GM06990 (cell line): ENCODE data around the gene UBIAD1.

ENCODE experiments used
- DNase-seq: peaks from one replicate; pipeline ENCODE4 v3.0.0-alpha.2; 2011; ENCODE audit not compliant: insufficient read length; ENCODE audit errors: extremely low read depth
- H3K27me3 ChIP-seq: replicated peaks from 2 replicates; pipeline ENCODE4 v1.6.0; 2011; ENCODE audit warnings: low read length; ENCODE audit not compliant: control insufficient read depth, insufficient read depth
- H3K36me3 ChIP-seq: 2 replicates; pipeline ENCODE4 v1.5.1; 2011; ENCODE audit warnings: low read length; ENCODE audit not compliant: control insufficient read depth, insufficient read depth
- H3K4me3 ChIP-seq: replicated peaks from 2 replicates; pipeline ENCODE4 v1.5.1; 2011; ENCODE audit warnings: low read depth, mild to moderate bottlenecking, control low read depth, low read length
- TF ChIP-seq, protein P1 (sequence below): IDR thresholded peaks from 2 replicates; pipeline ENCODE4 v1.5.1; 2011; ENCODE audit warnings: low read length, control low read depth, mild to moderate bottlenecking, inconsistent platforms; ENCODE audit not compliant: insufficient read depth, poor library complexity, severe bottlenecking

UBIAD1 gene

DNA sequence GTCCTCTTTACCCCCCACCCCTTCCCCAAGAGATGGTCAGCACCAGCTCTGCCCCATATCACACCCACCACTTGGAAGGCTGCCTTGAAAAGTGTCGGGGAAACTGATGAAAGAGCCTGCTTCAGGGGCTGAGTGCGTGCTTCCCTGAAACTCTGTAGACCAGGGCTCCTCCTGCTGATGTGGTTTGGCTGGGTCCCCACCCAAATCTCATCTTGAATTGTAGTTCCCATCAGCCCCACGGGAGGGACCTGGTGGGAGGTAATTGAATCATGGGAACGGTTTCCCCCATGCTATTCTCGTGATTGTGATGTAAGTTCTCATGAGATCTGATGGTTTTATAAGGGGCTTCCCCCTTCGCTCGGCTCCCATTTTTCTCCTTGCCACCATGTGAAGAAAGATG lies 36.4 kb downstream of the UBIAD1 start:
- DNase-seq: no peak
- Histone ChIP-seq H3K36me3 (no peaks in the 10 kb centered on the region), H3K27me3 (peaks cover 1% of the 10 kb centered on the region; the same call in 1 of the 2 replicates), H3K4me3 (no peak overlapping the region)
- TF ChIP-seq, protein P1, sequence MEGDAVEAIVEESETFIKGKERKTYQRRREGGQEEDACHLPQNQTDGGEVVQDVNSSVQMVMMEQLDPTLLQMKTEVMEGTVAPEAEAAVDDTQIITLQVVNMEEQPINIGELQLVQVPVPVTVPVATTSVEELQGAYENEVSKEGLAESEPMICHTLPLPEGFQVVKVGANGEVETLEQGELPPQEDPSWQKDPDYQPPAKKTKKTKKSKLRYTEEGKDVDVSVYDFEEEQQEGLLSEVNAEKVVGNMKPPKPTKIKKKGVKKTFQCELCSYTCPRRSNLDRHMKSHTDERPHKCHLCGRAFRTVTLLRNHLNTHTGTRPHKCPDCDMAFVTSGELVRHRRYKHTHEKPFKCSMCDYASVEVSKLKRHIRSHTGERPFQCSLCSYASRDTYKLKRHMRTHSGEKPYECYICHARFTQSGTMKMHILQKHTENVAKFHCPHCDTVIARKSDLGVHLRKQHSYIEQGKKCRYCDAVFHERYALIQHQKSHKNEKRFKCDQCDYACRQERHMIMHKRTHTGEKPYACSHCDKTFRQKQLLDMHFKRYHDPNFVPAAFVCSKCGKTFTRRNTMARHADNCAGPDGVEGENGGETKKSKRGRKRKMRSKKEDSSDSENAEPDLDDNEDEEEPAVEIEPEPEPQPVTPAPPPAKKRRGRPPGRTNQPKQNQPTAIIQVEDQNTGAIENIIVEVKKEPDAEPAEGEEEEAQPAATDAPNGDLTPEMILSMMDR: no peak

- Histone ChIP-seq H3K27me3 (peaks cover 1% of the 10 kb centered on the region; the same call in 1 of the 2 replicates), H3K4me3 (no peak overlapping the region), H3K36me3 (no peaks in the 10 kb centered on the region)
- TF ChIP-seq, protein P1: no peak
- no peak for DNase-seq
Measured at GRCh38 chr1:11311816-11312755, 39.1 kb downstream of the UBIAD1 start.

DNA sequence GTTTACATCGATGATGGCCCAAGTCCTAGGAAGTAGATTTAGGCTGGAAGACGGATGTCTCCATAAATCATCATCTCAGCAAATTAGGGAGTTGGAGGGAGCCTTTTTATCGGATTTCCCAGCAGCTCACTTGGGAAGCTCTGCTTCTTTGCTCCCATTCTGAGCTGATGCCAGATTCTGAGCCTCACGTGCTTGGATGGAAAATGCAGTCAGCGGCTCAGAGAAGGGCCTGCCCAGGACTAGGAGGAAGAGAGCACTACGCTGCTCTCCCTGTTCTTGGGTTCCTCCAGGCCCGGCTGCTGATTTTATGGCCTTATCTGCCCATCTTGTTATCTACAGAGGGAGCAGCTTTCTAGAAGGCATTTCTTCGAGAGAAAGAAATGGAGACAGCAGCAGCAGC lies 42.0 kb downstream of the UBIAD1 start:
- Histone ChIP-seq H3K4me3 (no peak overlapping the region), H3K27me3 (peaks cover 1% of the 10 kb centered on the region; the same call in 1 of the 2 replicates), H3K36me3 (no peaks in the 10 kb centered on the region)
- DNase-seq: no peak
- TF ChIP-seq, protein P1: no peak

- Histone ChIP-seq H3K36me3 (no peaks in the 10 kb centered on the region), H3K27me3 (no peaks in the 10 kb centered on the region; the same call in 1 of the 2 replicates), H3K4me3 (no peak overlapping the region)
- TF ChIP-seq, protein P1: no peak
- DNase-seq: no peak
Measured at GRCh38 chr1:11316701-11317100, 43.7 kb downstream of the UBIAD1 start.

GRCh38 chr1:11318982-11319381 lies 46.0 kb downstream of the UBIAD1 start:
- no peak for DNase-seq
- Histone ChIP-seq H3K4me3 (no peak overlapping the region), H3K36me3 (no peaks in the 10 kb centered on the region), H3K27me3 (no peaks in the 10 kb centered on the region; the same call in 1 of the 2 replicates)
- TF ChIP-seq, protein P1: no peak
